GM21786 (cell line): Measurements from ENCODE around the gene FBXL17.

Source experiments
- ATAC-seq: cut with Tn5 transposase; IDR thresholded peaks from one replicate; pipeline ENCODE4 v1.9.1; 2021; ENCODE audit not compliant: unreplicated experiment

FBXL17 gene

GRCh38 chr5:108101130-108101529, 280.8 kb downstream of the FBXL17 start:
- ATAC-seq = no peak

GRCh38 chr5:108094800-108095199, 287.1 kb downstream of the FBXL17 start:
- ATAC-seq = no peak

- no peak for ATAC-seq
Observed at GRCh38 chr5:108093186-108093585, 288.7 kb downstream of the FBXL17 start.

GRCh38 chr5:108090946-108091345, 291.0 kb downstream of the FBXL17 start:
- no peak for ATAC-seq

- ATAC-seq = no peak
Observed at GRCh38 chr5:108084105-108084504, 297.8 kb downstream of the FBXL17 start.

GRCh38 chr5:108083232-108083631, 298.7 kb downstream of the FBXL17 start:
- ATAC-seq = no peak

- ATAC-seq = no peak
Observed at GRCh38 chr5:108081707-108082106, 300.2 kb downstream of the FBXL17 start.

GRCh38 chr5:108079753-108080152, 302.1 kb downstream of the FBXL17 start:
- ATAC-seq = no peak

- no peak for ATAC-seq
Observed at GRCh38 chr5:108078882-108079281, 303.0 kb downstream of the FBXL17 start.

GRCh38 chr5:108078345-108078744, 303.6 kb downstream of the FBXL17 start:
- no peak for ATAC-seq

GRCh38 chr5:108074626-108075025, 307.3 kb downstream of the FBXL17 start:
- ATAC-seq = no peak

- ATAC-seq = no peak
Observed at GRCh38 chr5:108064302-108064701, 317.6 kb downstream of the FBXL17 start.

GRCh38 chr5:108061941-108062340, 320.0 kb downstream of the FBXL17 start:
- no peak for ATAC-seq

- no peak for ATAC-seq
Observed at GRCh38 chr5:108060340-108060739, 321.6 kb downstream of the FBXL17 start.

GRCh38 chr5:108059334-108059733, 322.6 kb downstream of the FBXL17 start:
- no peak for ATAC-seq

GRCh38 chr5:108054349-108054748, 327.5 kb downstream of the FBXL17 start:
- ATAC-seq = no peak

- ATAC-seq = no peak
Observed at GRCh38 chr5:108046955-108047670, 334.8 kb downstream of the FBXL17 start.

GRCh38 chr5:108036482-108036881, 345.4 kb downstream of the FBXL17 start:
- ATAC-seq = no peak

- no peak for ATAC-seq
Observed at GRCh38 chr5:108028883-108029282, 353.0 kb downstream of the FBXL17 start.

GRCh38 chr5:108028412-108028811, 353.5 kb downstream of the FBXL17 start:
- ATAC-seq = no peak

- ATAC-seq = no peak
Observed at GRCh38 chr5:108025957-108026356, 355.9 kb downstream of the FBXL17 start.

GRCh38 chr5:108024986-108025385, 356.9 kb downstream of the FBXL17 start:
- ATAC-seq = no peak

GRCh38 chr5:108016101-108016500, 365.8 kb downstream of the FBXL17 start:
- no peak for ATAC-seq
